Upper lobe of right lung (tissue), 1 donor: ENCODE measurements around the gene SOCS3. TPM values are rescaled to one million over a fixed set of nuclear protein-coding genes. Genes with fewer than 3 reads are reported as not detected.

Source experiments
- ATAC-seq: fragments of 200-7000 bp; cut with Tn5 transposase; one replicate; pipeline ENCODE4 v1.9.1; 2020; ENCODE audit warnings: mild to moderate bottlenecking, moderate library complexity
- DNase-seq: peaks from one replicate; pipeline ENCODE4 v3.0.0-alpha.2; 2020
- H3K27ac ChIP-seq: fragments of 200-600 bp; one replicate; pipeline ENCODE4 v1.8.0; 2022
- H3K27me3 ChIP-seq: fragments of 200-600 bp; one replicate; pipeline ENCODE4 v1.8.0; 2022; ENCODE audit warnings: mild to moderate bottlenecking
- H3K36me3 ChIP-seq: fragments of 200-600 bp; one replicate; pipeline ENCODE4 v1.8.0; 2022
- H3K4me1 ChIP-seq: fragments of 200-600 bp; one replicate; pipeline ENCODE4 v1.8.0; 2022
- H3K4me3 ChIP-seq: fragments of 200-600 bp; one replicate; pipeline ENCODE4 v1.8.0; 2022; ENCODE audit warnings: mild to moderate bottlenecking
- H3K9me3 ChIP-seq: fragments of 200-600 bp; one replicate; pipeline ENCODE4 v1.8.0; 2022
- intact Hi-C: fragments of 100-400 bp; cut with DNase I; formaldehyde crosslinking; loops from one replicate; pipeline ENCODE4 v1.11.0; 2022
- total RNA-seq: library from RNA; stranded (reverse); fragmentation: NEBNext Ultra II Directional; extraction: Animal tissue kit (Norgen Biotek cat#: 25700); gene quantifications from one replicate; pipeline ENCODE4 v1.2.1, GENCODE V29; 2021
- TF ChIP-seq, protein P1 (sequence below): fragments of 200-600 bp; IDR thresholded peaks from one replicate; pipeline ENCODE4 v1.8.0; 2022; ENCODE audit warnings: antibody characterized with exemption
- donor health status: DM: no; HTN: yes; CAD: no; lungs with severe emphysema.

The SOCS3 gene
- total RNA-seq, 1 donor from 2014 or later: 82.0 TPM

DNA sequence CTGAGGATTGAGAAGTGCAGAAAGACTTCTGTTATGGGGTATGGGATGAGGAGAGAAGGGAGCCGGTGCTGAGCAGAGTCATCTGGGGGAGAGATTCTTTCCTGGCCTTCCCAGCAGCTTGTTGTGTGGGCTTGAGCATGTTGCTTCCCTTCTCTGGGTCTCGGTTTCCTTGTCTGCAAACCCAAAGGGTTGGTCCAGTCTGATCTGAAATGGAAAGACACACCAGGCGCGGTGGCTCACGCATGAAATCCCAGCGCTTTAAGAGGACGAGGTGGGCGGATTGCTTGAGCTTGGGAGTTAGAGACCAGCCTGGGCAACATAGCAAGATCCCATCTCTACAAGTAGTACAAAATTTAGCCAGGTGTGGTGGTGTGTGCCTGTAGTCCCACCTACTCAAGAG is 6.0 kb downstream of the SOCS3 start:
- peak overlapping the region; percentile 48 for H3K4me3 ChIP-seq
- no peak for ATAC-seq
- H3K36me3 ChIP-seq: peaks cover 32% of the 10 kb centered on the region
- no peak for DNase-seq
- TF ChIP-seq, protein P1, sequence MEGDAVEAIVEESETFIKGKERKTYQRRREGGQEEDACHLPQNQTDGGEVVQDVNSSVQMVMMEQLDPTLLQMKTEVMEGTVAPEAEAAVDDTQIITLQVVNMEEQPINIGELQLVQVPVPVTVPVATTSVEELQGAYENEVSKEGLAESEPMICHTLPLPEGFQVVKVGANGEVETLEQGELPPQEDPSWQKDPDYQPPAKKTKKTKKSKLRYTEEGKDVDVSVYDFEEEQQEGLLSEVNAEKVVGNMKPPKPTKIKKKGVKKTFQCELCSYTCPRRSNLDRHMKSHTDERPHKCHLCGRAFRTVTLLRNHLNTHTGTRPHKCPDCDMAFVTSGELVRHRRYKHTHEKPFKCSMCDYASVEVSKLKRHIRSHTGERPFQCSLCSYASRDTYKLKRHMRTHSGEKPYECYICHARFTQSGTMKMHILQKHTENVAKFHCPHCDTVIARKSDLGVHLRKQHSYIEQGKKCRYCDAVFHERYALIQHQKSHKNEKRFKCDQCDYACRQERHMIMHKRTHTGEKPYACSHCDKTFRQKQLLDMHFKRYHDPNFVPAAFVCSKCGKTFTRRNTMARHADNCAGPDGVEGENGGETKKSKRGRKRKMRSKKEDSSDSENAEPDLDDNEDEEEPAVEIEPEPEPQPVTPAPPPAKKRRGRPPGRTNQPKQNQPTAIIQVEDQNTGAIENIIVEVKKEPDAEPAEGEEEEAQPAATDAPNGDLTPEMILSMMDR: no peak
- no peaks in the 10 kb centered on the region for H3K27me3 ChIP-seq
- intact Hi-C loops: no loop called here
- peaks cover 83% of the 10 kb centered on the region for H3K4me1 ChIP-seq
- H3K9me3 ChIP-seq: no peaks in the 10 kb centered on the region
- peak overlapping the region; percentile 86 for H3K27ac ChIP-seq

DNA sequence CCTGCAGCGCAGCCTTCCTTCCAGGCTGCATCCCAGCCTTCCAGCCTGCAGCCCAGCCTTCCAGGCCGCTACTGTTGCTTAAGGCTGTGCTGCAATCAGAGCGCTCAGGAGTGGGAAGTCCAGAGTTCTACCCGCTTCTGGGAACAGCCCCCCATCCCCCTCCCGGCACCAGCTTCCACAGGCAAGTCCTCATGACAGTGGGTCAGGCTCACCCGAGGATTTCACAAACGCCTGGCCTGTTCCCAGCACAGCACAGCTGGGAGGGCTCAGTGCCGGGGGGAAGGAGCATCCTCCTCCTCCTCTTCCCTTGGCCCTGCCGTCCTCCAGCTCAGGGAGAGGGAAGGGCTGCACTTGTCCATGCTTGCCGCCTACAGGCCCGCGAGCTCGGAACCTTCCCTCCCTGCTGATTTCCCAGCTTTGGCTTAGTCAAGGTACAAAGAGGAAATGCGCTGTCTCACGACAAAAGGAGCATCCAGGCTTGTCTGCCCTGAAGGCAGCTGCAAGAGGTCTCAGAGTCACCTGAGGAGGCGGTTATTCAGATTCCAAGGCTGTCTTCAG is 8.3 kb downstream of the SOCS3 start:
- ATAC-seq: peak; percentile 71
- no peak overlapping the region for H3K4me3 ChIP-seq
- H3K27me3 ChIP-seq: no peaks in the 10 kb centered on the region
- intact Hi-C loops: no loop called here
- peaks cover 9% of the 10 kb centered on the region for H3K36me3 ChIP-seq
- TF ChIP-seq, protein P1: no peak
- peak overlapping the region; percentile 89 for H3K27ac ChIP-seq
- DNase-seq: peak; percentile 96
- H3K9me3 ChIP-seq: no peaks in the 10 kb centered on the region
- H3K4me1 ChIP-seq: peaks cover 66% of the 10 kb centered on the region

DNA sequence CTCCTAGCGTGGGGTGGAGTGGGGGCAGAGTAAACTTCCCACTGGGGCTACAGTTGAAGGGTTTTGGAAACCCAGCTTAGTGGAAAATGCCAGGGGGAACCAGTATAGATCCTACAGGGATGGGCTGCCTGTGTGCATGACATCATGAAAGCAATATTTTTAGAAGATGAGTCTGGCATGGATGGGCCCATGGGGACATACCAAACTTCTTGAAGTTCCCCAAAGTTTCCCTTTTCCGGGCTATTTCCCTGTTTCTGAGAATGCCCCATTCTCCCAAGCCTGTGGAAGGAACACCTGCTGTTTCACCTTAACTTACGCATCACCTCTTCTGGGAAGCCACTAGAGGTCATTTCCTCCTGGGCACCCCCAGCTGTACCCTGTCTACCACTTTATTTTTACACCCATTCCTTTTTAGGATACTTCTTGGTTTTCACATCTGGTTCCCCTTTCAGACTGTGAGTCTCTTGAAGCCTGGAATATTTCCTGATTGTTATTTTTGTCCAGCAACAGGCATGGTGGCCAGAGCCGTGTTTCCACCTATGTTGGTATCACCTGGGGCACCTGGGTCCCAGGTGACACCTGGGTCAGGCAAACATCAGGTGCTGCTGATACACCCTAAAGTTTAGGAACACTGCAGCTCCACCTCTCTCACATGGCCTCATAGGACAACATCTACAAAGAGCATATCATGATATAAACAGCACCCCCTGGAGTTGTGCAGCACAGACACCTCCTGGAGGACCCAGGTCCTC is 9.8 kb downstream of the SOCS3 start:
- H3K4me3 ChIP-seq: no peak overlapping the region
- TF ChIP-seq, protein P1: no peak
- intact Hi-C loops: no loop called here
- no peaks in the 10 kb centered on the region for H3K36me3 ChIP-seq
- H3K9me3 ChIP-seq: no peaks in the 10 kb centered on the region
- no peaks in the 10 kb centered on the region for H3K27me3 ChIP-seq
- H3K27ac ChIP-seq: no peak overlapping the region
- H3K4me1 ChIP-seq: peaks cover 61% of the 10 kb centered on the region
- DNase-seq (no peak), ATAC-seq (no peak)

DNA sequence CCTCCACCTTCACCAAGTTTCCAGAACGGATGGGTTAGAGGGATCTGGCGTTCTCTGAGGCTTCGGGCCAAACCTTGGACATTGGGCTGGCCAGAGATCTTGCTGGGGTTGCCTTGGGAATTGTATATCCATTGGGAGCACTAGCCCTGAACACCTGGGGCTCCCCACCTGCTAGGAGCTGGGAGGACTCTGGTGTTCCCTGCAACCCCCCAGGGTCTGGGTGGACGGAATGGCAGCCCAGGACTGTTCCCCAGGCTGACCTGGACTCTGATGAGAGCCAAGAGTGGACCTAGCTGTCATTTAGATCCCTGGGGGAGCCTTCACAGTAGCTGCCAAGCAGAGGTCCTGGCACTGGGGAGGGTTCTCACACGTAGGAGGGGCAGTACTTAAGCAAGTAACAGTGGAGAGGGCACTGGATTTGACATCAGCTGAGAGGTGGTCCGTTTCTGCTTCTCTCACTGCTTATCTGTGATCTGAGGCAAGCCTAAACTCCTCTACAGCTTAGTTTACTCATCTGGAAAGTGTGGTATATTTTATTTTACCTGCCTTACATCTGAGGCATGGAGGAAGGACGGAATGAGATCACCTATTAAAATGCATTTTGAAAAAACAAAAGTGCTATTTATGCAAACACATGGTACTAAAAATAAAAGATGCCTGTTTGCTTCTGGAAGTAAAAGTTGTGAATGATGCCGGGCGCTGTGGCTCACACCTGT is 11.7 kb downstream of the SOCS3 start:
- no peak for DNase-seq
- intact Hi-C loops: no loop called here
- Histone ChIP-seq H3K4me3 (no peak overlapping the region), H3K4me1 (peaks cover 60% of the 10 kb centered on the region), H3K9me3 (no peaks in the 10 kb centered on the region), H3K27ac (no peak overlapping the region), H3K36me3 (no peaks in the 10 kb centered on the region), H3K27me3 (no peaks in the 10 kb centered on the region)
- TF ChIP-seq, protein P1: no peak
- ATAC-seq: no peak

DNA sequence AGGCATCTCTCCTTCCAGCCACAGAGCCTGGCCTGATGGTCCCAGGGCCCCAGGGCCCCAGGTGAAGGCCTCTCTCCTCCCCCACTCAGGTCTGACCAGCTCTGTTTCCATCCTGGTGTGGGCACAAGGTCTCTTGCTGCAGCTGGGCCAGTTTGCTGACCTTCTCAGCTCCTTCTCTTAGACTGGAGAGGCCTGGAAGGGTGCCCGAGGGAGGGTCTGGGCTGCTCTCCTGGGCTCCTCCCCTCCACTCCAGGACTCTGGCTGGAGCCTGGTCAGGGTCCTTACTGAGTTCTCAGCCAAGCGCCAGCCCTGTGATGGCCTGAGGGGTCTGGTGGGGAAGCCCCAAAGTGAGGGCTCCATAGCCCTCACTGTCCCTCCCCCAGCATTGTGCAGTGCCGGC is 12.4 kb downstream of the SOCS3 start:
- H3K27me3 ChIP-seq: no peaks in the 10 kb centered on the region
- ATAC-seq: peak; percentile 11
- peaks cover 63% of the 10 kb centered on the region for H3K4me1 ChIP-seq
- TF ChIP-seq, protein P1: no peak
- intact Hi-C loops: no loop called here
- H3K4me3 ChIP-seq: no peak overlapping the region
- peak; percentile 84 for DNase-seq
- no peaks in the 10 kb centered on the region for H3K9me3 ChIP-seq
- no peaks in the 10 kb centered on the region for H3K36me3 ChIP-seq
- no peak overlapping the region for H3K27ac ChIP-seq
